ENCODE results near the gene FNBP1.

DNA sequence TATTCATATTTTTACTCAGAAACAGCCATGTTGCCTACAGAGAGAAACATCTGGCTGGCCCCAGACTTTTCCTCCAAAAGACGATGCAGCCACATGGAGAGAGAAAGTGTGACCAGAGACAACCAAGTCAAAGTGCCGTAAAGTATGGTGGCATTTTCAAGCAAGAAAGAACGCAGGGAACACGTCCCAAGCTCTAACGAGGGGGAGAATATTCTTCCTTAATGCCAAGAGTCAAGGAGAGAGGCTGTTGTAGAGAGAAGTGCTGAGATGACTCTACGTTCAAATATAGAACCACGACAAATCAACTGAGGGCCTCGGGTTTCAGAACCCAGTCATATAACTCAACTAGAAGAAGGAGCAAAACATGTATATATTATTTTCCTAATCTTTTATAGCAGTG is 55.9 kb downstream of the FNBP1 start:
- TF ChIP-seq EZH2phosphoT487 (IDR thresholded peaks at IDR 0.05; ENCODE audit: insufficient read depth, low read depth) = no peak
- no peak for TF ChIP-seq EZH2 (IDR thresholded peaks at IDR 0.05; ENCODE audit: insufficient read depth, poor library complexity, severe bottlenecking)

Measured in GM23248 (cell line).